Gastrocnemius medialis (tissue), 4 donors: ENCODE data around the gene DUOX1.

ENCODE experiments used
- POLR2A ChIP-seq, 2 donors: fragments of 450-650 bp; IDR thresholded peaks; one replicate each; pipeline ENCODE4 v1.6.1; 2017; ENCODE audit warnings: antibody characterized with exemption in 2 of 2, mild to moderate bottlenecking in 2 of 2, moderate library complexity in 2 of 2
- TF ChIP-seq, protein P1 (sequence below), 5 experiments: fragments of 450-650 bp in 3 of 5; fragments of 200-600 bp in 2 of 5; sonication (generic) in 2 of 5; IDR thresholded peaks in 4 of 5; conservative IDR thresholded peaks in 1 of 5; 1 replicate in 4 of 5; 2 replicates in 1 of 5; pipeline ENCODE4 v1.5.1; 2016 to 2019; ENCODE audit warnings: antibody characterized with exemption in 5 of 5, mild to moderate bottlenecking in 3 of 5, moderate library complexity in 3 of 5

DNA sequence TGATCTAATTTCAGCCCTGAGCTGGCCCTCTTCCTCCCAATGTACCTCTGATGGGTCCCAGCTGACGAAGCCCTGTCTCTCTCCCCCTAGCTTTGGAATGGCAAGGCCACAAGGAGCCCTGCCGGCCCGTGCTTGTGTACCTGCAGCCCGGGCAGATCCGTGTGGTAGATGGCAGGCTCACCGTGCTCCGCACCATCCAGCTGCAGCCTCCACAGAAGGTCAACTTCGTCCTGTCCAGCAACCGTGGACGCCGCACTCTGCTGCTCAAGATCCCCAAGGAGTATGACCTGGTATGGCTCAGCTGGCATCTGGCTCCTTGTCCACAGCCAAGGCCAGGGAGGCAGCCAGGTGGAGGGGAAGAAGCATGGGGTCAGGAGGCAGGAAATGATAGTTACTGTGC is 14.2 kb downstream of the DUOX1 start:
- TF ChIP-seq, protein P1, sequence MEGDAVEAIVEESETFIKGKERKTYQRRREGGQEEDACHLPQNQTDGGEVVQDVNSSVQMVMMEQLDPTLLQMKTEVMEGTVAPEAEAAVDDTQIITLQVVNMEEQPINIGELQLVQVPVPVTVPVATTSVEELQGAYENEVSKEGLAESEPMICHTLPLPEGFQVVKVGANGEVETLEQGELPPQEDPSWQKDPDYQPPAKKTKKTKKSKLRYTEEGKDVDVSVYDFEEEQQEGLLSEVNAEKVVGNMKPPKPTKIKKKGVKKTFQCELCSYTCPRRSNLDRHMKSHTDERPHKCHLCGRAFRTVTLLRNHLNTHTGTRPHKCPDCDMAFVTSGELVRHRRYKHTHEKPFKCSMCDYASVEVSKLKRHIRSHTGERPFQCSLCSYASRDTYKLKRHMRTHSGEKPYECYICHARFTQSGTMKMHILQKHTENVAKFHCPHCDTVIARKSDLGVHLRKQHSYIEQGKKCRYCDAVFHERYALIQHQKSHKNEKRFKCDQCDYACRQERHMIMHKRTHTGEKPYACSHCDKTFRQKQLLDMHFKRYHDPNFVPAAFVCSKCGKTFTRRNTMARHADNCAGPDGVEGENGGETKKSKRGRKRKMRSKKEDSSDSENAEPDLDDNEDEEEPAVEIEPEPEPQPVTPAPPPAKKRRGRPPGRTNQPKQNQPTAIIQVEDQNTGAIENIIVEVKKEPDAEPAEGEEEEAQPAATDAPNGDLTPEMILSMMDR (IDR thresholded peaks at IDR 0.05 in 4 of 5, conservative IDR thresholded peaks at IDR 0.05 in 1 of 5) = no peak
- TF ChIP-seq POLR2A (IDR thresholded peaks at IDR 0.05) = no peak
